Measurements from ENCODE around the gene ZBTB49.

Gene ZBTB49

GRCh38 chr4:4332529-4332928 lies 42.5 kb downstream of the ZBTB49 start:
- Histone ChIP-seq H3K27ac (no peak overlapping the region), H3K4me3 (no peak overlapping the region)
- DNase-seq (ENCODE audit: low spot score): no peak
- TF ChIP-seq CTCF (IDR thresholded peaks at IDR 0.05): no peak

GRCh38 chr4:4333265-4333706 lies 43.2 kb downstream of the ZBTB49 start:
- no peak for TF ChIP-seq CTCF (IDR thresholded peaks at IDR 0.05)
- Histone ChIP-seq H3K4me3 (no peak overlapping the region), H3K27ac (no peak overlapping the region)
- DNase-seq (ENCODE audit: low spot score): no peak

GRCh38 chr4:4334798-4335520 lies 44.9 kb downstream of the ZBTB49 start:
- no peak overlapping the region for H3K4me3 ChIP-seq
- peak; percentile 44 for TF ChIP-seq CTCF (IDR thresholded peaks at IDR 0.05)
- no peak for DNase-seq (ENCODE audit: low spot score)
- no peak overlapping the region for H3K27ac ChIP-seq

- DNase-seq (ENCODE audit: low spot score): no peak
- TF ChIP-seq CTCF (IDR thresholded peaks at IDR 0.05): no peak
- Histone ChIP-seq H3K27ac (no peak overlapping the region), H3K4me3 (no peak overlapping the region)
Observed at GRCh38 chr4:4338210-4339001, 48.4 kb downstream of the ZBTB49 start.

GRCh38 chr4:4339504-4340085 lies 49.5 kb downstream of the ZBTB49 start:
- H3K4me3 ChIP-seq: no peak overlapping the region

More at GRCh38 chr4:4339504-4340085, 49.5 kb downstream of the ZBTB49 start:
- TF ChIP-seq CTCF (IDR thresholded peaks at IDR 0.05): no peak
- no peak for DNase-seq (ENCODE audit: low spot score)
- H3K27ac ChIP-seq: no peak overlapping the region
